Heart left ventricle (tissue), 16 donors: ENCODE results near the gene ACOT4. TPM values are rescaled to one million over a fixed set of nuclear protein-coding genes. Genes with fewer than 3 reads are reported as not detected.

Experiments
- ATAC-seq, 4 donors: fragments of 200-7000 bp; cut with Tn5 transposase; one replicate each; pipeline ENCODE4 v1.9.1; 2020 to 2022; ENCODE audit warnings: moderate library complexity in 4 of 4, mild to moderate bottlenecking in 3 of 4, moderate number of reproducible peaks in 1 of 4
- DNase-seq, 5 donors: peaks; one replicate each; pipeline ENCODE4 v3.0.0-alpha.2; 2020
- H3K27ac ChIP-seq, 12 donors: fragments of 200-600 bp; sonication (generic) in 4 of 12; one replicate each; pipeline versions ENCODE4 v1.5.0 to v1.8.0; 2016 to 2022; ENCODE audit warnings: mild to moderate bottlenecking in 2 of 12
- H3K27me3 ChIP-seq, 9 donors: fragments of 200-600 bp; sonication (generic) in 2 of 9; one replicate each; pipeline versions ENCODE4 v1.5.1 to v1.8.0; 2016 to 2022; ENCODE audit warnings: mild to moderate bottlenecking in 3 of 9
- H3K36me3 ChIP-seq, 9 donors: fragments of 200-600 bp; sonication (generic) in 2 of 9; one replicate each; pipeline versions ENCODE4 v1.5.0 to v1.8.0; 2018 to 2022; ENCODE audit warnings: mild to moderate bottlenecking in 2 of 9
- H3K4me1 ChIP-seq, 12 donors: fragments of 200-600 bp; sonication (generic) in 4 of 12; one replicate each; pipeline versions ENCODE4 v1.5.0 to v1.8.0; 2016 to 2022; ENCODE audit warnings: mild to moderate bottlenecking in 3 of 12
- H3K4me3 ChIP-seq, 12 donors: fragments of 200-600 bp; sonication (generic) in 4 of 12; one replicate each; pipeline versions ENCODE4 v1.5.0 to v1.8.0; 2017 to 2022; ENCODE audit warnings: mild to moderate bottlenecking in 9 of 12, moderate library complexity in 4 of 12
- H3K9me3 ChIP-seq, 12 donors: fragments of 200-600 bp; sonication (generic) in 4 of 12; one replicate each; pipeline versions ENCODE4 v1.5.0 to v1.8.0; 2016 to 2022; ENCODE audit warnings: mild to moderate bottlenecking in 1 of 12
- POLR2A ChIP-seq, 2 donors: fragments of 450-650 bp; IDR thresholded peaks; one replicate each; pipeline ENCODE4 v1.6.1; 2017; ENCODE audit warnings: antibody characterized with exemption in 2 of 2, mild to moderate bottlenecking in 2 of 2, moderate library complexity in 2 of 2
- WGBS, 4 donors: extraction: QIAGEN DNeasy Blood & Tissue Kit in 2 of 4; methylation state at CpG; one replicate each; pipeline versions ENCODE4 v1.1.5 to v1.1.7; 2013 to 2018; 5-methylcytosine and 5-hydroxymethylcytosine counted together
- intact Hi-C, 10 donors: fragments of 100-400 bp; cut with DNase I; formaldehyde crosslinking; loops; one replicate each; pipeline versions ENCODE4 v1.11.1 to v1.14.2; 2022
- polyA plus RNA-seq, 2 donors: library from polyadenylated mRNA; stranded (reverse); fragments of 200-250 nt; gene quantifications; one replicate each; pipeline ENCODE4 v1.2.3, GENCODE V29; 2013
- total RNA-seq, 9 donors: library from RNA; depleted of rRNA in 2 of 9; stranded (reverse); fragments of >200 nt in 2 of 9; fragmentation: NEBNext Ultra II Directional in 3 of 9; extraction: Animal tissue kit (Norgen Biotek cat#: 25700) in 3 of 9; gene quantifications; one replicate each; pipeline versions ENCODE4 v1.1.0 to v1.2.4, GENCODE V29; 2016 to 2023
- TF ChIP-seq, protein P1 (sequence below), 12 donors: fragments of 200-600 bp; sonication (generic) in 4 of 12; IDR thresholded peaks; one replicate each; pipeline versions ENCODE4 v1.5.0 to v1.8.0; 2018 to 2022; ENCODE audit warnings: antibody characterized with exemption in 12 of 12, mild to moderate bottlenecking in 5 of 12
- donor health status: ischemic (EF 13 %, LVEDD 7.1; RV severe dilation, severe dysfunction).
- donor health status: healthy with polysubstance abuse.
- donor health status: DM: no; HTN: yes; CAD: no.
- donor health status: DM: no; HTN: no; CAD: no.
- donor health status: ischemic (EF 25% LVEDD 6.9; RV normal size, moderate dysfunction).
- donor health status: ischemic (EF 25% LVEDD 5.7; RV mildly dilated, moderate dysfunction).
- donor health status: healthy.
- donor health status: DM: yes; HTN: yes; CAD: no.
- donor health status: ischemic (EF 35%, LVEDD 5.7; RV mildly dilated, moderate dysfunction).
- donor health status: nonischemic (EF 11% LVEDD 7.7; RV severe dilation, severe dysfunction).
- donor health status: DM: yes; HTN: yes; CAD: no.
- donor health status: PGD.
- donor health status: ischemic (EF 29% LVEDD 5.4; RV normal size, mild dysfunction).
- donor health status: nonischemic (EF 23%, LVEDD 6.1; RV moderate dilation, normal function).

The ACOT4 gene
- total and polyA plus RNA-seq, 11 donors = 0.27 to 2.4 (median 0.79) TPM

DNA sequence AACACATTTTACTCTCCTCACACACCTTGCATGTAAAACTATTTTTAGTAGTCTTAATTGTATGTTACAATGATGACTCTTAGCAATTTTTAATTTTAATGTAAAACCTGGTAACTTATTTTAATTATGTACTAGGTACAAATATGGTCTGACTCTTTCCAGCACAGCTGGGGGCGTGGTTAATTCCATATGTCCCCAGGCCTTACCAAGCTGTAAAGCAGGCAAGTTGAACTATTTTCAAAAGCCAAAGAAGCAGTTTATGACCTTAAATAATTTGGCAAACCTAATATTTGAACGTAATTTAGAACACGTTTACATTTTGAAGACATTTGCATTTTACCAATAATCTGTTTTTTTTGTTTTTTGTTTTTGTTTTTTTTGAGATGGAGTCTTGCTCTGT lies 11.3 kb downstream of the ACOT4 start:
- no peaks in the 10 kb centered on the region for H3K9me3 ChIP-seq
- intact Hi-C loops = no loop called here
- ATAC-seq (no peak), DNase-seq (no peak)
- H3K4me3 ChIP-seq = no peak overlapping the region
- no peaks in the 10 kb centered on the region for H3K27me3 ChIP-seq
- WGBS, 4 donors = 76 to 88% (median 84%) methylated on average over 3 of the region's 3 CpGs
- TF ChIP-seq, protein P1, sequence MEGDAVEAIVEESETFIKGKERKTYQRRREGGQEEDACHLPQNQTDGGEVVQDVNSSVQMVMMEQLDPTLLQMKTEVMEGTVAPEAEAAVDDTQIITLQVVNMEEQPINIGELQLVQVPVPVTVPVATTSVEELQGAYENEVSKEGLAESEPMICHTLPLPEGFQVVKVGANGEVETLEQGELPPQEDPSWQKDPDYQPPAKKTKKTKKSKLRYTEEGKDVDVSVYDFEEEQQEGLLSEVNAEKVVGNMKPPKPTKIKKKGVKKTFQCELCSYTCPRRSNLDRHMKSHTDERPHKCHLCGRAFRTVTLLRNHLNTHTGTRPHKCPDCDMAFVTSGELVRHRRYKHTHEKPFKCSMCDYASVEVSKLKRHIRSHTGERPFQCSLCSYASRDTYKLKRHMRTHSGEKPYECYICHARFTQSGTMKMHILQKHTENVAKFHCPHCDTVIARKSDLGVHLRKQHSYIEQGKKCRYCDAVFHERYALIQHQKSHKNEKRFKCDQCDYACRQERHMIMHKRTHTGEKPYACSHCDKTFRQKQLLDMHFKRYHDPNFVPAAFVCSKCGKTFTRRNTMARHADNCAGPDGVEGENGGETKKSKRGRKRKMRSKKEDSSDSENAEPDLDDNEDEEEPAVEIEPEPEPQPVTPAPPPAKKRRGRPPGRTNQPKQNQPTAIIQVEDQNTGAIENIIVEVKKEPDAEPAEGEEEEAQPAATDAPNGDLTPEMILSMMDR (IDR thresholded peaks at IDR 0.05) = no peak
- TF ChIP-seq POLR2A (IDR thresholded peaks at IDR 0.05) = no peak
- H3K4me1 ChIP-seq = no peaks in the 10 kb centered on the region
- H3K27ac ChIP-seq = no peak overlapping the region
- H3K36me3 ChIP-seq = no peaks in the 10 kb centered on the region

DNA sequence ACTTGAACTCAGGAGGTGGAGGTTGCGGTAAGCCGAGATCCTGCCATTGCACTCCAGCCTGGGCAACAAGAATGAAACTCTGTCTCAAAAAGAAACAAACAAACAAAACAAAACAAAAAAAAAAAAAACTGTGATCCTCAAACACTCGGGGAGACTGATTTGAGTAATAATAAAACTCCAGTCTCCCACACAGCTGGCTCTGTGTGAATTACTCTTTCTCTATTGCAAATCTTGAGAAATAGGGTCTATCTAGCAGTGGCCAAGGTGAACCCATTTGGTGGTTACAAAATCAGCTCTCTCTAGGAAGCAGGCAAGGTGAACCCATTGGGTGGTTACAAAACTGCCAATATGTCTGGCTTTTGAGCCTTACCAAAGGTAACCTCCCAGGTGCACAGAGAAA lies 14.6 kb downstream of the ACOT4 start:
- peaks cover 0 to 8% (median 0%) of the 10 kb centered on the region in 12 donors for H3K9me3 ChIP-seq

DNA sequence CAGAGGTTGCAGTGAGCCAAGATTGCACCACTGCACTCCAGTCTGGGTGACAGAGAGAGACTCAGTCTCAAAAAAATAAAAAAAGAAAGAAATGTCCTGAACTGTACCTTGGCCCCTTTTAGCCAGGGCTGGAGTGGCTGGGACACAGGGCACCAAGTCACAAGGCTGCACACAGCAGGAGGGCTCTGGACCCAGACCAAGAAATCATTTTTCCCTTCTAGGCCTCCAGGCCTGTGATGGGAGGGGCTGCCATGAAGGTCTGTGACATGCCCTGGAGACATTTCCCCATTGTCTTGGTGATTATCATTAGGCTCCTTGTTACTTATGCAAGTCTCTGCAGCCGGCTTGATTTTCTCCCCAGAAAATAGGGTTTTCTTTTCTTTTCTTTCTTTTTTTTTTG lies 15.6 kb downstream of the ACOT4 start:
- H3K4me1 ChIP-seq = peaks cover 0 to 4% (median 0%) of the 10 kb centered on the region in 12 donors
- WGBS, 4 donors = 32 to 100% (median 90%) methylated on average over 1 of the region's 1 CpG
- no peaks in the 10 kb centered on the region for H3K27me3 ChIP-seq
- no peak for ATAC-seq
- H3K4me3 ChIP-seq = no peak overlapping the region
- TF ChIP-seq POLR2A (IDR thresholded peaks at IDR 0.05) = no peak
- TF ChIP-seq, protein P1 (IDR thresholded peaks at IDR 0.05) = no peak
- no peaks in the 10 kb centered on the region for H3K36me3 ChIP-seq
- H3K27ac ChIP-seq = no peak overlapping the region
- DNase-seq = no peak
- intact Hi-C loops = no loop called here
- H3K9me3 ChIP-seq = peaks cover 0 to 8% (median 0%) of the 10 kb centered on the region in 12 donors

More for the DNA sequence above, 14.6 kb downstream of the ACOT4 start:
- no peak for ATAC-seq
- Histone ChIP-seq H3K4me3 (no peak overlapping the region), H3K27me3 (no peaks in the 10 kb centered on the region), H3K4me1 (no peaks in the 10 kb centered on the region), H3K27ac (no peak overlapping the region), H3K36me3 (no peaks in the 10 kb centered on the region)
- DNase-seq = no peak
- intact Hi-C loops = no loop called here
- 94 to 95% (median 95%) methylated on average over 3 of the region's 3 CpGs for WGBS, 4 donors
- TF ChIP-seq, protein P1 (IDR thresholded peaks at IDR 0.05) = no peak
- no peak for TF ChIP-seq POLR2A (IDR thresholded peaks at IDR 0.05)

GRCh38 chr14:73610687-73611086 lies 19.0 kb downstream of the ACOT4 start:
- H3K4me3 ChIP-seq = no peak overlapping the region
- peaks cover 0 to 5% (median 0%) of the 10 kb centered on the region in 9 donors for H3K27me3 ChIP-seq
- no peak for TF ChIP-seq POLR2A (IDR thresholded peaks at IDR 0.05)
- TF ChIP-seq, protein P1 (IDR thresholded peaks at IDR 0.05) = no peak
- no peak overlapping the region for H3K27ac ChIP-seq
- H3K9me3 ChIP-seq = peaks cover 0 to 8% (median 0%) of the 10 kb centered on the region in 12 donors
- peaks cover 0 to 8% (median 0%) of the 10 kb centered on the region in 12 donors for H3K4me1 ChIP-seq
- DNase-seq (no peak), ATAC-seq (no peak)
- H3K36me3 ChIP-seq = no peaks in the 10 kb centered on the region
- intact Hi-C loops = no loop called here
- 15 to 45% (median 27%) methylated on average over 2 of the region's 2 CpGs for WGBS, 4 donors
